Caco-2 (cell line): ENCODE data around the gene DARS1. TPM values are rescaled to one million over a fixed set of nuclear protein-coding genes. Genes with fewer than 3 reads are reported as not detected.

Source experiments
- BruUV-seq: library from RNA; stranded (reverse); fragments of 400-500 nt; replicated peaks from 2 replicates; lab custom pipeline; 2021; lab: Mats Ljungman, UMichigan
- CTCF ChIA-PET: fragments of 300-600 bp; sonication (Branson Sonifier 250); formaldehyde crosslinking; loops from one replicate; lab custom pipeline; 2022; ENCODE audit warnings: antibody characterized with exemption; lab: Charles Lee
- POLR2A ChIA-PET: fragments of 300-600 bp; sonication (Branson Sonifier 250); formaldehyde crosslinking; loops from one replicate; lab custom pipeline; 2022; ENCODE audit warnings: antibody characterized with exemption; lab: Charles Lee
- DNase-seq, 2 experiments: peaks; one replicate each; pipeline versions ENCODE4 v3.0.0 to v3.0.0-alpha.2; 2020 to 2022
- H3K27me3 ChIP-seq: replicated peaks from 2 replicates; pipeline ENCODE4 v1.6.0; 2011; ENCODE audit warnings: low read length; ENCODE audit not compliant: control insufficient read depth, insufficient read depth
- H3K36me3 ChIP-seq: 2 replicates; pipeline ENCODE4 v1.5.1; 2011; ENCODE audit warnings: low read length; ENCODE audit not compliant: control insufficient read depth, insufficient read depth
- H3K4me1 ChIP-seq: fragments of 250-450 bp; sonication (Bioruptor Pico); 2 replicates; pipeline ENCODE4 v1.5.1; 2020; ENCODE audit warnings: mild to moderate bottlenecking
- H3K4me3 ChIP-seq: 2 replicates; pipeline ENCODE4 v1.5.1; 2011; ENCODE audit warnings: low read depth, mild to moderate bottlenecking, control low read depth, low read length
- H3K9me3 ChIP-seq: fragments of 250-450 bp; sonication (Bioruptor Pico); 2 replicates; pipeline ENCODE4 v1.5.1; 2020; ENCODE audit warnings: mild to moderate bottlenecking, moderate library complexity
- H3K27ac Mint-ChIP-seq: one replicate; pipeline ENCODE4 v1.8.0; 2022; ENCODE audit warnings: mixed read lengths; ENCODE audit not compliant: unreplicated experiment
- H3K27me3 Mint-ChIP-seq: one replicate; pipeline ENCODE4 v1.8.0; 2022; ENCODE audit warnings: mixed read lengths; ENCODE audit not compliant: insufficient read depth, unreplicated experiment
- H3K36me3 Mint-ChIP-seq: one replicate; pipeline ENCODE4 v1.8.0; 2022; ENCODE audit warnings: mild to moderate bottlenecking, mixed read lengths; ENCODE audit not compliant: insufficient read depth, unreplicated experiment
- H3K4me1 Mint-ChIP-seq: one replicate; pipeline ENCODE4 v1.8.0; 2022; ENCODE audit warnings: low read depth, mixed read lengths; ENCODE audit not compliant: unreplicated experiment
- H3K4me3 Mint-ChIP-seq: one replicate; pipeline ENCODE4 v1.8.0; 2022; ENCODE audit warnings: mild to moderate bottlenecking, moderate library complexity, mixed read lengths; ENCODE audit not compliant: unreplicated experiment
- H3K9me3 Mint-ChIP-seq: one replicate; pipeline ENCODE4 v1.8.0; 2022; ENCODE audit warnings: mixed read lengths; ENCODE audit not compliant: unreplicated experiment
- CTCF ChIP-seq, 2 experiments: fragments of 200-600 bp in 1 of 2; IDR thresholded peaks; 1 replicate in 1 of 2; 2 replicates in 1 of 2; pipeline versions ENCODE4 v1.5.1 to v1.8.0; 2011 to 2022; ENCODE audit warnings: antibody characterized with exemption in 1 of 2, control low read depth in 1 of 2, inconsistent platforms in 1 of 2, low read depth in 1 of 2, low read length in 1 of 2, mild to moderate bottlenecking in 1 of 2, moderate library complexity in 1 of 2; ENCODE audit not compliant: insufficient read depth in 1 of 2, severe bottlenecking in 1 of 2, unreplicated experiment in 1 of 2
- intact Hi-C: fragments of 100-400 bp; cut with micrococcal nuclease; formaldehyde crosslinking; loops from one replicate; pipeline ENCODE4 v1.10.0; 2022; ENCODE audit not compliant: unreplicated experiment
- total RNA-seq: library from RNA; stranded (reverse); gene quantifications from 2 replicates; pipeline ENCODE4 v1.2.3, GENCODE V29; 2022

DARS1 gene
- total RNA-seq, 1 experiment from 2014 or later = 90.9 TPM

GRCh38 chr2:136021406-136021805, 36.0 kb upstream of the DARS1 start:
- Histone ChIP-seq H3K9me3 (no peaks in the 10 kb centered on the region), H3K27me3 (no peaks in the 10 kb centered on the region), H3K36me3 (no peaks in the 10 kb centered on the region), H3K4me3 (no peak overlapping the region), H3K4me1 (peaks cover 8% of the 10 kb centered on the region)
- Mint-ChIP-seq H3K36me3 (no peaks in the 10 kb centered on the region), H3K27ac (no peak overlapping the region), H3K9me3 (no peaks in the 10 kb centered on the region), H3K4me1 (peaks cover 6% of the 10 kb centered on the region), H3K27me3 (no peaks in the 10 kb centered on the region), H3K4me3 (no peak overlapping the region)
- ChIA-PET CTCF (no interaction called here), POLR2A (no interaction called here)
- BruUV-seq = no TSS peak
- TF ChIP-seq CTCF (IDR thresholded peaks at IDR 0.05; ENCODE audit: insufficient read depth in 1 of 2, low read depth in 1 of 2, low read length in 1 of 2, severe bottlenecking in 1 of 2, unreplicated experiment in 1 of 2) = no peak
- intact Hi-C loops = no loop called here
- no peak for DNase-seq

GRCh38 chr2:136020831-136021230, 35.4 kb upstream of the DARS1 start:
- Histone ChIP-seq H3K9me3 (no peaks in the 10 kb centered on the region), H3K4me3 (no peak overlapping the region), H3K27me3 (no peaks in the 10 kb centered on the region), H3K4me1 (peaks cover 8% of the 10 kb centered on the region), H3K36me3 (no peaks in the 10 kb centered on the region)
- Mint-ChIP-seq H3K4me1 (peaks cover 6% of the 10 kb centered on the region), H3K9me3 (no peaks in the 10 kb centered on the region), H3K4me3 (no peak overlapping the region), H3K36me3 (no peaks in the 10 kb centered on the region), H3K27ac (no peak overlapping the region), H3K27me3 (no peaks in the 10 kb centered on the region)
- ChIA-PET POLR2A (no interaction called here), CTCF (no interaction called here)
- TF ChIP-seq CTCF (IDR thresholded peaks at IDR 0.05; ENCODE audit: insufficient read depth in 1 of 2, low read depth in 1 of 2, low read length in 1 of 2, severe bottlenecking in 1 of 2, unreplicated experiment in 1 of 2) = no peak
- BruUV-seq = no TSS peak
- intact Hi-C loops = no loop called here
- no peak for DNase-seq

GRCh38 chr2:136019825-136020224, 34.4 kb upstream of the DARS1 start:
- intact Hi-C loops = no loop called here
- Histone ChIP-seq H3K9me3 (no peaks in the 10 kb centered on the region), H3K4me3 (no peak overlapping the region), H3K4me1 (peaks cover 8% of the 10 kb centered on the region), H3K36me3 (no peaks in the 10 kb centered on the region), H3K27me3 (no peaks in the 10 kb centered on the region)
- ChIA-PET POLR2A (no interaction called here), CTCF (no interaction called here)
- H3K4me1 Mint-ChIP-seq = peaks cover 6% of the 10 kb centered on the region
- no peak for DNase-seq
- no peaks in the 10 kb centered on the region for H3K9me3 Mint-ChIP-seq
- BruUV-seq = no TSS peak
- no peaks in the 10 kb centered on the region for H3K36me3 Mint-ChIP-seq
- no peak for TF ChIP-seq CTCF (IDR thresholded peaks at IDR 0.05; ENCODE audit: insufficient read depth in 1 of 2, low read depth in 1 of 2, low read length in 1 of 2, severe bottlenecking in 1 of 2, unreplicated experiment in 1 of 2)
- H3K4me3 Mint-ChIP-seq = no peak overlapping the region
- H3K27me3 Mint-ChIP-seq = no peaks in the 10 kb centered on the region
- no peak overlapping the region for H3K27ac Mint-ChIP-seq
